Activated CD4-positive, alpha-beta memory T cell treated with anti-CD3 and anti-CD28 coated beads, Interleukin-2, amount 10 ng/mL, durations not matched to agents 7 days and 5 days (primary cell): ENCODE data around the gene COL3A1. TPM values are rescaled to one million over a fixed set of nuclear protein-coding genes. Genes with fewer than 3 reads are reported as not detected.

ENCODE experiments used
- CTCF ChIA-PET: fragments of 350-600 bp; sonication (Branson Sonifier 250); formaldehyde crosslinking; loops from one replicate; lab custom pipeline; 2021; ENCODE audit warnings: antibody characterized with exemption, inconsistent platforms; lab: Charles Lee
- POLR2A ChIA-PET: fragments of 350-600 bp; sonication (Branson Sonifier 250); formaldehyde crosslinking; loops from one replicate; lab custom pipeline; 2021; ENCODE audit warnings: antibody characterized with exemption; lab: Charles Lee
- DNase-seq: peaks from one replicate; pipeline ENCODE4 v3.0.0-alpha.2; 2020
- H3K27ac Mint-ChIP-seq: one replicate; pipeline ENCODE4 v1.8.0; 2021; ENCODE audit warnings: mild to moderate bottlenecking, mixed read lengths
- H3K27me3 Mint-ChIP-seq: one replicate; pipeline ENCODE4 v1.8.0; 2021; ENCODE audit warnings: mixed read lengths
- H3K36me3 Mint-ChIP-seq: one replicate; pipeline ENCODE4 v1.8.0; 2021; ENCODE audit warnings: low read depth, mixed read lengths
- H3K4me1 Mint-ChIP-seq: one replicate; pipeline ENCODE4 v1.8.0; 2021; ENCODE audit warnings: mixed read lengths
- H3K4me3 Mint-ChIP-seq: one replicate; pipeline ENCODE4 v1.8.0; 2021; ENCODE audit warnings: mild to moderate bottlenecking, mixed read lengths
- H3K9me3 Mint-ChIP-seq: one replicate; pipeline ENCODE4 v1.8.0; 2021; ENCODE audit warnings: mixed read lengths
- total RNA-seq, 2 experiments: library from RNA; stranded (reverse); gene quantifications; one replicate each; pipeline ENCODE4 v1.2.3, GENCODE V29; 2021

The COL3A1 gene
- total RNA-seq, 2 experiments from 2014 or later = not detected

DNA sequence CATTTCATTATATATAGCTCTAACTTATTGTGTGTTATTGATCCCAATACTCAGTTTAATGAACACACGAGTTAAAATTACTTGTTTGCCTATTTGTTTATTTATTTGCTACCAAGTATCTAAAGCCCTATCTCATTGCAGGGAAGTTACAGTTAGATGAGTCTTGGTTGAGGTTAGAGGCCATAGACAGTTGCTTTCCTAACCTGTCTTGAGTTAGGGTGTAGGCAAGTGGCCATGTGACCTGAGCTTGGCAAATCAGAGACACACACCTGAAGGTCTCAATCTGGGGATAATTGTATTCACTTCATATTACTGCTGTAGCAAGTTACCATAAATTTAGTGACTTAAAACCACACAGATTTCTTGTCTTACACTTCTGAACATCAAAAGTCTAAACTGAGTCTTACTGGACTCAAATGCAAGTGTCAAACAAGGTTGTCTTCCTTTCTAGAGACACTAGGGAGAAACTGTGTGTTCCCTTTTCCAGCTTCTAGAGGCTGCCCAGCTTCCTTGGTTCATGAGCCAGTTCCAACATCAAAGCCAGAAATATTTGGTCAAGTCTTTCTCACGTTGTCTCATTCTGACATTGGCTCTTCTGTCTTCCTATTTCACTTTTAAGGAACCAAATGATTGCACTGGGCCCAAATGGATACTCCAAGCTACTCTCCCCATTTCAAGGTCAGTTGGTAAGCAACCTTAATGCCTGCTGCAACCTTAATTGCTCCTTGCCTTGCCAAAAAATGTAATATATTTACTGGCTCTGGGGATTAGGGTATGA is 39.7 kb downstream of the COL3A1 start:
- POLR2A ChIA-PET = no interaction called here
- Mint-ChIP-seq H3K27me3 (no peaks in the 10 kb centered on the region), H3K27ac (no peak overlapping the region), H3K36me3 (no peaks in the 10 kb centered on the region), H3K9me3 (no peaks in the 10 kb centered on the region), H3K4me3 (no peak overlapping the region), H3K4me1 (no peaks in the 10 kb centered on the region)
- DNase-seq = no peak
- CTCF ChIA-PET = no interaction called here

GRCh38 chr2:189014449-189015138 is 40.4 kb downstream of the COL3A1 start:
- H3K4me3 Mint-ChIP-seq = no peak overlapping the region
- POLR2A ChIA-PET = no interaction called here

DNA sequence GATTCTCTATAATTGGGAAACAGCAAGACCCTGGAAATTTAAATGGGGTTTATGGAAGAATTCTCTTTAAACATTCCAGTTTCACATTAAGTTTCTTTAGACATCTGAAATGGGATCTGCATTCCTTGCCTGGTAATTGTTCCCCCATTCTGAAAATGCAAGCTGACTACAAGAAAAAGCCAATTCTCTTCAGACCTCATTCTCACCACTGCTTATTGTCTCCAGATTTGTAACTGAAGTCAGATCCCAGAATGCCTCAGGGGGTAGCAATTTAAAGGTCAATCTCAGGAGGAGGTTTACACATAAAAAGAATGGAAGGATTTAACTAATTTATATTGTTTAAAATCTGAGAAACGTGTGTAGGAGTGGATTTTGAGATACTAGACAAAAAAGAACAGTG is 41.2 kb downstream of the COL3A1 start:
- Mint-ChIP-seq H3K4me1 (no peaks in the 10 kb centered on the region), H3K4me3 (no peak overlapping the region), H3K27me3 (no peaks in the 10 kb centered on the region), H3K27ac (no peak overlapping the region), H3K36me3 (no peaks in the 10 kb centered on the region), H3K9me3 (no peaks in the 10 kb centered on the region)
- CTCF ChIA-PET = no interaction called here
- no peak for DNase-seq
- POLR2A ChIA-PET = no interaction called here

More at GRCh38 chr2:189014449-189015138, 40.4 kb downstream of the COL3A1 start:
- Mint-ChIP-seq H3K9me3 (no peaks in the 10 kb centered on the region), H3K27me3 (no peaks in the 10 kb centered on the region), H3K27ac (no peak overlapping the region), H3K4me1 (no peaks in the 10 kb centered on the region), H3K36me3 (no peaks in the 10 kb centered on the region)
- no peak for DNase-seq
- CTCF ChIA-PET = no interaction called here

DNA sequence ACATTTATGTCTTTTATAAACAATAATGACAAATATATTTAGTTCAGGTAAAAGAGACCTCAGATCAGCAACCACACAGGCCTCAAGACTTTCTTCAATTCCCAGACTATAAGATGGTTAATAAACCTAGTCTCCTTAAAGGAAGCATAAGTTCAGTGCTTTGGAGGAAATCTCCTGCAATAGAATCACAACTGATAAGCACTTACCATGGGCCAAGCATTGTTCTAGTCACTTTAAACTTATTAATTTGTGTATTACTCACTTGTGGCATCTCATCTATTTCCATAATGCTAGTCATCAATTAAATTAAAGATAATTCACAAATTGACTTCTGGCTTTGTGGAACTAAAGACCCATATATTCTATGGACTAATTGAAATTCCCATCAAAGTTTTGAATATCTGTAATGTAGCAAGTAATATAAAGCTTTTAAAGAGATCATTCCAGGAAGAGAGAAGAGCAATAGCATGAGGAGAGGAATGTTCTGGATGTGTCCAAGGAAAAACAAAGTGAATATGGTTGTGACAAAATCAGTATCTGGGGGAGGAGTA is 42.2 kb downstream of the COL3A1 start:
- no peaks in the 10 kb centered on the region for H3K9me3 Mint-ChIP-seq
- ChIA-PET POLR2A (no interaction called here), CTCF (no interaction called here)
- no peaks in the 10 kb centered on the region for H3K4me1 Mint-ChIP-seq
- H3K4me3 Mint-ChIP-seq = no peak overlapping the region
- H3K27ac Mint-ChIP-seq = no peak overlapping the region
- H3K36me3 Mint-ChIP-seq = no peaks in the 10 kb centered on the region
- H3K27me3 Mint-ChIP-seq = no peaks in the 10 kb centered on the region
- DNase-seq = no peak

DNA sequence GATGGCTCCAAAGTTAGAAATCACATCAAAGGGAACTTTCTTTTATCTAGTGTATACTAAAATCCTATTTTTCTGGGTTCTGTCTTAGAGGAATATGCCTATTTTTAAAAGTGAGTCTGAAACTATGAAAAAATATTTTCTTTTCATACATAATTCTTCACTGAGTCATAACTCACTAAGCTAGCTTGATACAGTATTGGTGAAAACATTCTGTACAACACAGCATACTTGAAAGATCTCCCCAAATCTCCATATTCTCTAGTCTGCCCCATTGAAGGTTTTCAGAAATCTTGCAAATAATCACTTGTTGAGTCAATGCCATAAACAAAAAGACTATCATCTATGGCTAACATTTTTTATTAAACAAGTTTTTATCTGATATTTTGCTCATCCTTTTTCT is 44.5 kb downstream of the COL3A1 start:
- POLR2A ChIA-PET = no interaction called here
- peaks cover 4% of the 10 kb centered on the region for H3K27me3 Mint-ChIP-seq
- no peak overlapping the region for H3K4me3 Mint-ChIP-seq

DNA sequence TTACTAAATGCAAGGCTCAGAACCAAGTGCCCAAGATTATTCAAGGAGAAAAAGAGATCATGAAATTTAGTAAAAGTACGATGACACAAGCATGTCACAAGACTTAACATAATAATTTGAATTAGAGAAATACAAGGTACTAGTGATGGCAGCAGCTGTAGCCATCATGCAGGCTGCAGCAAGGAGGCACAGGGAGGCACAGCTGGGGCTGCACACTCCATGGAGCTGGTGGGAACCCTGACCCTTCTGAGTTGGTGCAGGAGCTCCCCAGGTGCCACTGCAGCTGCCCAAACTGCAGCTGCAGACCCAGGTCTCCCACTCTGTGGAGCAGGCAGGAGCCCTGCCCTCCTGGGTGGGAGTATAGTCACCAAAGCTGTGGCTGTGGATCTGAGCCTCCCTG is 46.0 kb downstream of the COL3A1 start:
- Mint-ChIP-seq H3K4me1 (no peaks in the 10 kb centered on the region), H3K36me3 (no peaks in the 10 kb centered on the region), H3K27me3 (peaks cover 9% of the 10 kb centered on the region), H3K27ac (no peak overlapping the region), H3K4me3 (no peak overlapping the region), H3K9me3 (no peaks in the 10 kb centered on the region)
- CTCF ChIA-PET = no interaction called here
- DNase-seq = no peak
- POLR2A ChIA-PET = no interaction called here

More for the DNA sequence above, 44.5 kb downstream of the COL3A1 start:
- DNase-seq = no peak
- Mint-ChIP-seq H3K9me3 (no peaks in the 10 kb centered on the region), H3K36me3 (no peaks in the 10 kb centered on the region), H3K4me1 (no peaks in the 10 kb centered on the region), H3K27ac (no peak overlapping the region)
- CTCF ChIA-PET = no interaction called here

GRCh38 chr2:189022053-189022481 is 47.9 kb downstream of the COL3A1 start:
- no peaks in the 10 kb centered on the region for H3K9me3 Mint-ChIP-seq
- no peak overlapping the region for H3K4me3 Mint-ChIP-seq
- CTCF ChIA-PET = no interaction called here
- peaks cover 9% of the 10 kb centered on the region for H3K27me3 Mint-ChIP-seq
- no peaks in the 10 kb centered on the region for H3K4me1 Mint-ChIP-seq
- no peaks in the 10 kb centered on the region for H3K36me3 Mint-ChIP-seq
- no peak for DNase-seq
- POLR2A ChIA-PET = no interaction called here
- no peak overlapping the region for H3K27ac Mint-ChIP-seq

DNA sequence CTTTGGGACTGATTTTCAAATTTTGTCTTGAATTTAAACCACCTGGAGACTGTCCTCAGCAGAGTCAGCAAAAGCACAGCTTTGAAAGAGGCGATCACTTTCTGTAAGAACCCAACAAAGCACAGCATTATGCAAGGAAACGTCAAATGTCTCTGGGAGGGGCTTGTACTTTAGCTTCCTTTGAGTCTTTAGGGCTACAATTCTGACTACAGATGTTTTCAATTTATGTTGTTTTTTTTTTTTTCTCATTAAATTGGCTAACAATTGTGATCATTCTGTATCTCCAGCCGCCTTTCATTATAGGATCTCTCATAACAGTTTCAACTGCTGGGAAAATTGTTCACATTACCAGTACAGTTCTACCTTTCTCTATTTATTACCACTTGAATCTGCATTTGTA is 48.3 kb downstream of the COL3A1 start:
- Mint-ChIP-seq H3K27ac (no peak overlapping the region), H3K4me3 (no peak overlapping the region), H3K4me1 (no peaks in the 10 kb centered on the region), H3K9me3 (no peaks in the 10 kb centered on the region), H3K27me3 (peaks cover 9% of the 10 kb centered on the region), H3K36me3 (no peaks in the 10 kb centered on the region)
- DNase-seq = no peak
- ChIA-PET POLR2A (no interaction called here), CTCF (no interaction called here)

DNA sequence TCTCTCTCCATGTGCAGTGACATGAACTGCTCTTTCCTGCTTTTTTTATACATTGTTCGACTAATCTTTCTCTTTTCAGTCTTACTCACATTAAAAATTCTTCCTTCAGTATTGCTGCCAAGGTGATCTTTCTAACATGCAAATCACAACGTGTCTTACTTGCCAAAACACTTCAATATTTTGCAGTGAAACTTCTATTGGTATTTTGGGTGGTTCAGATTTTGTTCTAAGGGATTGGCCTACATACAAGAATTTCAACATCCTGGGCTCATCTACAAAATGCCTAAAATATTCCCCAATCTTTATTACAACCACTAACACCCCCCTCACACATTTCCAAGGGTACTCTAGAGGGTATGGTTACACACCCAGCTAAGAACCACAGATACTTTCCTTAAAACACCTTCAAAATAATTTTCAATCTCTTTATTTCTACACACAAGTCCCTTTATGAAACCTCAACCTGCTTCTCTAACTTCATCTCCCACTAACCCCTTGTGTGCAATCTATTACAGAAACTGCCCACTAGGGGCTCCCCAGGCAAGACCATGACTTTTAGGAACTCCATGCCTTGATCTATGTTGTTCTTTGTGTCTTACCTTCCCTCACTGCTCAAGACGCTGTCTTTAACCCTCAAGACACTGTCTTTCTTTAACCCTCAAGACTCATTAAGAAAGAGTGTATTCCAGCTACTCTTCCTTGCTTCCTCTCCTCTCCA is 50.9 kb downstream of the COL3A1 start:
- H3K27me3 Mint-ChIP-seq = peaks cover 9% of the 10 kb centered on the region
- H3K36me3 Mint-ChIP-seq = no peaks in the 10 kb centered on the region
- CTCF ChIA-PET = no interaction called here
- no peak for DNase-seq
- no peak overlapping the region for H3K27ac Mint-ChIP-seq
- H3K9me3 Mint-ChIP-seq = no peaks in the 10 kb centered on the region
- POLR2A ChIA-PET = no interaction called here
- H3K4me3 Mint-ChIP-seq = no peak overlapping the region
- no peaks in the 10 kb centered on the region for H3K4me1 Mint-ChIP-seq

DNA sequence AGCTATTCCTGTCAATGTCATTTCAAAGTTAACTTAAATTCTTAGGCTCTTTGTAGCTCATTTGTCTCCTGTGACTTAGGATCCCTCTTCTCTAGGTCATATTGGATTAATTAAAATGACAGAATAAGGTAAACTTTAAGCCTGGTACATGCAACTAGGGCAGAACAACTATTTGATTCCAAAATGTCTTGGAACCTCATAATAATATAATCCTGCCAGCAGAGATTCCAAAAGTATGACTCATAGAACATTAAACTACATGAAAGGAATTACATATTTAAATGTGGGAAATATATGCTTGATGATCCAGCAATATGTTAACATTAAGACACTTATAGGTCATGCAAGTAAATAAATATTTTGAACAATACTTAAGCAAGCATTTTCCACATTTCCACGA is 63.3 kb downstream of the COL3A1 start:
- H3K4me1 Mint-ChIP-seq = no peaks in the 10 kb centered on the region
- CTCF ChIA-PET = no interaction called here
- POLR2A ChIA-PET = no interaction called here

GRCh38 chr2:189045836-189046235 is 71.7 kb downstream of the COL3A1 start:
- Mint-ChIP-seq H3K36me3 (no peaks in the 10 kb centered on the region), H3K27me3 (no peaks in the 10 kb centered on the region), H3K9me3 (no peaks in the 10 kb centered on the region), H3K27ac (no peak overlapping the region), H3K4me3 (no peak overlapping the region), H3K4me1 (no peaks in the 10 kb centered on the region)
- DNase-seq = no peak
- ChIA-PET POLR2A (no interaction called here), CTCF (no interaction called here)

More for the DNA sequence above, 63.3 kb downstream of the COL3A1 start:
- no peak overlapping the region for H3K4me3 Mint-ChIP-seq
- no peaks in the 10 kb centered on the region for H3K9me3 Mint-ChIP-seq
- H3K36me3 Mint-ChIP-seq = no peaks in the 10 kb centered on the region
- H3K27me3 Mint-ChIP-seq = no peaks in the 10 kb centered on the region
- no peak for DNase-seq
- H3K27ac Mint-ChIP-seq = no peak overlapping the region

- Mint-ChIP-seq H3K36me3 (no peaks in the 10 kb centered on the region), H3K27me3 (no peaks in the 10 kb centered on the region), H3K9me3 (no peaks in the 10 kb centered on the region), H3K4me1 (no peaks in the 10 kb centered on the region), H3K27ac (no peak overlapping the region), H3K4me3 (no peak overlapping the region)
- ChIA-PET POLR2A (no interaction called here), CTCF (no interaction called here)
- no peak for DNase-seq
Measured at GRCh38 chr2:189046320-189046719, 72.1 kb downstream of the COL3A1 start.

DNA sequence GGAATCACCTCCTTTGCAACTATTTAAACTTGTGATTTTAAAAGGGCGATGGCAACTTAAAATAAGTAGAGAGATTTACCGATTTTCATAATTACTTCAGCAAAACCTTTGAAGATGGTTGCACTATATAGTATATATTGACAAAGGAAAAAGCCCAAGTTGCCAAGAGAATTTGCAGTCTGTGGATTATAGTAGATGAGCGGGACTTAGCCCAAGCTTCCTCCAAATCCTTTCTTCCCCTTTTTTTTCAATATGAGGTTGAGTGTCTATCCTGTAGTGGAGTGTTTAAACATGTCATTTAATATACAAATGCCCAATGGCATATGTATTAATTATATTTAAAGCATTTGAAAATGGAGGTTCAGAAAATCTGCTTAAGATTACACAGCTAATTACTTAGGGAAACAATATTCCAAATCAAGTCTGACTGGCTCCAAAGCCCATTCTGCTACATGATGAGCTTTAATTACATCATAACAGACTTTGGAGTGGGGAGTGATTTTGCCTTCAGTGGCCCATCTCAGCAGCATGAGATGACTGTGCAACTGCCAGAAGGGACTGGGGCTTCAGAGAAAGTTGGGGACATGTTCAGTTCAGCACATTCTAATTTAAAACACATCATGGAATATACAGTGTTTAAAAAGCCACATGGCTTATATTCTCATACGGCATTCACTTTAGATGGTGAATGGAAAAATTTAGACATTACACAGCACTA is 73.2 kb downstream of the COL3A1 start:
- H3K4me3 Mint-ChIP-seq = no peak overlapping the region
- no peaks in the 10 kb centered on the region for H3K4me1 Mint-ChIP-seq
- no peak overlapping the region for H3K27ac Mint-ChIP-seq
- POLR2A ChIA-PET = no interaction called here
- H3K36me3 Mint-ChIP-seq = no peaks in the 10 kb centered on the region
- H3K9me3 Mint-ChIP-seq = no peaks in the 10 kb centered on the region
- CTCF ChIA-PET = no interaction called here
- no peaks in the 10 kb centered on the region for H3K27me3 Mint-ChIP-seq
- DNase-seq = no peak
